ENCODE results near the gene MEI4.

GRCh38 chr6:77829736-77830135, 176.9 kb downstream of the MEI4 start:
- TF ChIP-seq ELF1 (CRISPR knock-in tag; IDR thresholded peaks at IDR 0.05) (no peak), USF2 (IDR thresholded peaks at IDR 0.05; ENCODE audit: low read depth, low read length) (no peak), USF2 (CRISPR knock-in tag; IDR thresholded peaks at IDR 0.05; ENCODE audit: borderline replicate concordance) (no peak), CAMTA2 (CRISPR knock-in tag; IDR thresholded peaks at IDR 0.05; ENCODE audit: borderline replicate concordance) (no peak), ZSCAN30 (CRISPR knock-in tag; IDR thresholded peaks at IDR 0.05) (no peak), POLR2AphosphoS5 (IDR thresholded peaks at IDR 0.05; ENCODE audit: low read depth, low read length) (no peak), ZBTB4 (CRISPR knock-in tag; IDR thresholded peaks at IDR 0.05; ENCODE audit: borderline replicate concordance) (no peak), ZBTB2 (CRISPR knock-in tag; IDR thresholded peaks at IDR 0.05; ENCODE audit: low read depth) (no peak), SRF (IDR thresholded peaks at IDR 0.05; ENCODE audit: low read depth, low read length) (no peak), PHF21A (CRISPR knock-in tag; IDR thresholded peaks at IDR 0.05) (no peak), HOXA9 (CRISPR knock-in tag; IDR thresholded peaks at IDR 0.05; ENCODE audit: borderline replicate concordance) (no peak), REST (IDR thresholded peaks at IDR 0.05; ENCODE audit: borderline replicate concordance in 1 of 2, low read depth in 1 of 2, low read length in 2 of 2) (no peak), ZNF350 (CRISPR knock-in tag; IDR thresholded peaks at IDR 0.05; ENCODE audit: borderline replicate concordance, low read depth) (no peak), SIX4 (CRISPR knock-in tag; IDR thresholded peaks at IDR 0.05) (no peak)

Data from HepG2 (cell line).